HepG2 (cell line): ENCODE results near the gene IP6K1. TPM values are rescaled to one million over a fixed set of nuclear protein-coding genes. Genes with fewer than 3 reads are reported as not detected.
A peak's percentile ranks its signal among the peaks of the same experiment; 100 is the strongest.

Experiments used
- ATAC-seq: fragments of 200-7000 bp; cut with Tn5 transposase; 3 replicates; pipeline ENCODE4 v1.9.1; 2020; ENCODE audit warnings: mild to moderate bottlenecking, moderate library complexity
- BruUV-seq: library from RNA; stranded (reverse); fragments of 400-500 nt; replicated peaks from 2 replicates; lab custom pipeline; 2021; lab: Mats Ljungman, UMichigan
- CTCF ChIA-PET: fragments of 300-600 bp; formaldehyde crosslinking; extraction: SDS; loops from one replicate; lab custom pipeline; 2021; ENCODE audit warnings: low total read pairs, inconsistent platforms, low intra/inter-chr PET ratio; lab: Yijun Ruan, JAX
- POLR2A ChIA-PET: fragments of 350-600 bp; sonication (Branson Sonifier 250); formaldehyde crosslinking; loops from one replicate; lab custom pipeline; 2020; ENCODE audit warnings: antibody characterized with exemption, inconsistent platforms; lab: Yijun Ruan, JAX
- DNase-seq: peaks from one replicate; pipeline ENCODE4 v3.0.0-alpha.2; 2015; ENCODE audit warnings: low spot score
- FAIRE-seq: peaks from 3 replicates; lab custom pipeline; 2011; peaks lifted over from hg19 to GRCh38; lab: Jason Lieb, UNC
- H2AFZ ChIP-seq: one replicate; pipeline ENCODE4 v1.6.1; 2011; ENCODE audit warnings: low read length, inconsistent platforms
- H3K27ac ChIP-seq: fragments of 300-600 bp; 3 replicates; pipeline ENCODE4 v1.8.0; 2011; ENCODE audit warnings: mixed run types, mild to moderate bottlenecking, mixed read lengths, low read length, inconsistent platforms; ENCODE audit not compliant: insufficient read depth; ENCODE audit errors: extremely low read length
- H3K27me3 ChIP-seq, 2 experiments: fragments of 200-600 bp in 1 of 2; 2 replicates in 1 of 2; 3 replicates in 1 of 2; pipeline versions ENCODE4 v1.6.0 to v1.8.0; 2011; ENCODE audit warnings: low read length in 2 of 2, mild to moderate bottlenecking in 2 of 2, moderate library complexity in 2 of 2, inconsistent platforms in 1 of 2; ENCODE audit not compliant: insufficient read depth in 2 of 2, control insufficient read depth in 1 of 2
- H3K36me3 ChIP-seq, 2 experiments: fragments of 200-600 bp in 1 of 2; replicated peaks in 1 of 2; 2 replicates in 1 of 2; 3 replicates in 1 of 2; pipeline versions ENCODE4 v1.5.1 to v1.8.0; 2011; ENCODE audit warnings: low read length in 2 of 2, inconsistent platforms in 1 of 2; ENCODE audit not compliant: insufficient read depth in 2 of 2, control insufficient read depth in 1 of 2
- H3K4me1 ChIP-seq: 2 replicates; pipeline ENCODE4 v1.5.1; 2012; ENCODE audit warnings: low read length, inconsistent platforms; ENCODE audit not compliant: insufficient read depth
- H3K4me2 ChIP-seq: 2 replicates; pipeline ENCODE4 v1.6.0; 2011; ENCODE audit warnings: low read depth, low read length, inconsistent platforms
- H3K4me3 ChIP-seq, 3 experiments: fragments of 200-600 bp in 1 of 3; sonication (generic), shearing (Covaris generic) in 1 of 3; replicated peaks in 1 of 3; 2 replicates each; pipeline ENCODE4 v1.5.1; 2011 to 2016; ENCODE audit warnings: low read length in 3 of 3, inconsistent platforms in 2 of 3, low read depth in 2 of 3, mild to moderate bottlenecking in 2 of 3, control low read depth in 1 of 3, mixed read lengths in 1 of 3; ENCODE audit not compliant: insufficient read depth in 1 of 3
- H3K79me2 ChIP-seq: one replicate; pipeline ENCODE4 v1.6.1; 2011; ENCODE audit warnings: low read length, inconsistent platforms; ENCODE audit not compliant: insufficient read depth
- H3K9ac ChIP-seq: 2 replicates; pipeline ENCODE4 v1.6.0; 2011; ENCODE audit warnings: mild to moderate bottlenecking, low read depth, low read length, inconsistent platforms; ENCODE audit not compliant: insufficient read depth
- H3K9me3 ChIP-seq: 2 replicates; pipeline ENCODE4 v1.5.1; 2012; ENCODE audit warnings: mild to moderate bottlenecking, low read length
- H4K20me1 ChIP-seq: 2 replicates; pipeline ENCODE4 v1.6.0; 2011; ENCODE audit warnings: inconsistent platforms, mild to moderate bottlenecking, low read length, moderate library complexity; ENCODE audit not compliant: insufficient read depth
- CREM ChIP-seq, 2 experiments: sonication (generic) in 1 of 2; formaldehyde crosslinking in 1 of 2; IDR thresholded peaks; 2 replicates each; pipeline versions ENCODE4 v1.4.0 to v1.6.1; 2016 to 2020; ENCODE audit warnings: antibody characterized with exemption in 1 of 2, mild to moderate bottlenecking in 1 of 2, missing genetic modification reagents in 1 of 2
- LCORL ChIP-seq, 2 experiments: fragments of 450-650 bp in 1 of 2; sonication (generic) in 1 of 2; formaldehyde crosslinking in 1 of 2; IDR thresholded peaks; 2 replicates each; pipeline versions ENCODE4 v1.5.0 to v1.6.1; 2017 to 2020; ENCODE audit warnings: antibody characterized with exemption in 1 of 2, missing genetic modification reagents in 1 of 2
- MTA3 ChIP-seq: sonication (generic); formaldehyde crosslinking; IDR thresholded peaks from 2 replicates; pipeline ENCODE4 v1.4.0; 2020; ENCODE audit warnings: missing genetic modification reagents
- TRIM22 ChIP-seq: fragments of 450-650 bp; IDR thresholded peaks from 2 replicates; pipeline ENCODE4 v1.6.1; 2017
- ZNF207 ChIP-seq: fragments of 450-650 bp; IDR thresholded peaks from 2 replicates; pipeline ENCODE4 v1.6.1; 2016; ENCODE audit warnings: antibody characterized with exemption, borderline replicate concordance
- ZNF451 ChIP-seq: sonication (generic); formaldehyde crosslinking; IDR thresholded peaks from 2 replicates; pipeline ENCODE4 v1.5.0; 2020; ENCODE audit warnings: mild to moderate bottlenecking, missing genetic modification reagents
- ZNF530 ChIP-seq: sonication (generic); formaldehyde crosslinking; IDR thresholded peaks from 2 replicates; pipeline ENCODE4 v1.5.0; 2020; ENCODE audit warnings: low read depth, mild to moderate bottlenecking, missing genetic modification reagents
- ZNF557 ChIP-seq: sonication (generic); formaldehyde crosslinking; IDR thresholded peaks from 2 replicates; pipeline ENCODE4 v1.4.0; 2020; ENCODE audit warnings: missing genetic modification reagents
- ZNF800 ChIP-seq: sonication (generic); formaldehyde crosslinking; IDR thresholded peaks from 2 replicates; pipeline ENCODE4 v1.4.0; 2020; ENCODE audit warnings: missing genetic modification reagents
- ZNF883 ChIP-seq: sonication (generic); formaldehyde crosslinking; IDR thresholded peaks from 2 replicates; pipeline ENCODE4 v1.5.1; 2020; ENCODE audit warnings: mild to moderate bottlenecking, missing genetic modification reagents; ENCODE audit errors: not compliant biosample characterization
- ZNF891 ChIP-seq: sonication (generic); formaldehyde crosslinking; IDR thresholded peaks from 2 replicates; pipeline ENCODE4 v1.5.0; 2020; ENCODE audit warnings: mild to moderate bottlenecking, missing genetic modification reagents
- WGBS: methylation state at CpG from one replicate; pipeline ENCODE4 v1.1.6; 2017; ENCODE audit warnings: low lambda C conversion rate; 5-methylcytosine and 5-hydroxymethylcytosine counted together
- in situ Hi-C: cut with HindIII; loops from 2 replicates; pipeline ENCODE4 v1.10.0; 2017; ENCODE audit warnings: low pct_unique_long_range_greater_than_20kb; ENCODE audit not compliant: extremely low pct_ligation_motif_present
- intact Hi-C: fragments of 100-400 bp; cut with micrococcal nuclease; formaldehyde crosslinking; loops from one replicate; pipeline ENCODE4 v1.10.0; 2022; ENCODE audit not compliant: unreplicated experiment
- polyA plus RNA-seq, 8 experiments: library from polyadenylated mRNA; depleted of rRNA in 3 of 8; stranded (reverse) in 7 of 8; unstranded in 1 of 8; fragments of >200 nt; fragmentation: Illumina TruSeq in 4 of 8; extraction: Trizol in 4 of 8; gene quantifications; 2 replicates each; pipeline versions ENCODE4 v1.2.1 to v1.2.3, GENCODE V29; 2011 to 2016; ENCODE audit warnings: low read depth in 4 of 8, missing spikeins in 1 of 8, mixed read lengths in 1 of 8; ENCODE audit not compliant: insufficient read depth in 1 of 8
- total RNA-seq, 5 experiments: library from RNA; depleted of rRNA; stranded (reverse); fragments of >200 nt; fragmentation: Illumina TruSeq; extraction: Trizol; gene quantifications; 2 replicates each; pipeline ENCODE4 v1.2.3, GENCODE V29; 2016; ENCODE audit warnings: low read depth in 1 of 5

Gene IP6K1
- total and polyA plus RNA-seq, 2 of the 13 experiments (the other 11 are each of a cell fraction or from before 2014, with no cell fraction given): 17.7 to 29.7 TPM

GRCh38 chr3:49734752-49735151 is 51.6 kb downstream of the IP6K1 start:
- POLR2A ChIA-PET: interaction anchor here (1.1 kb wide), 1 partner anchor 52 kb away, joined by 3 read pairs; the partner anchor contains the start of gene IP6K1
- H3K79me2 ChIP-seq: no peaks in the 10 kb centered on the region
- no peak for TF ChIP-seq ZNF800
- TF ChIP-seq CREM (IDR thresholded peaks at IDR 0.05): no peak
- no peak for TF ChIP-seq CREM (CRISPR knock-in tag; IDR thresholded peaks at IDR 0.05)
- TF ChIP-seq ZNF891 (CRISPR knock-in tag): no peak
- no peak for TF ChIP-seq TRIM22
- TF ChIP-seq ZNF451 (CRISPR knock-in tag): no peak
- no peak for TF ChIP-seq ZNF530 (CRISPR knock-in tag)
- no peak for TF ChIP-seq LCORL (IDR thresholded peaks at IDR 0.05)
- TF ChIP-seq LCORL (CRISPR knock-in tag; IDR thresholded peaks at IDR 0.05): no peak
- TF ChIP-seq ZNF557 (CRISPR knock-in tag): no peak
- no peak for TF ChIP-seq ZNF883 (CRISPR knock-in tag)
- no peak for TF ChIP-seq ZNF207
- no peak for TF ChIP-seq MTA3 (CRISPR knock-in tag)
- TF ChIP-seq, all 625 proteins: peak for 0
- no TSS peak for BruUV-seq
- CTCF ChIA-PET: no interaction called here
- FAIRE-seq (no peak), ATAC-seq (peak; percentile 46; the same call in 2 of the 3 replicates), DNase-seq (no peak)
- H3K9me3 ChIP-seq: no peaks in the 10 kb centered on the region
- no peaks in the 10 kb centered on the region for H4K20me1 ChIP-seq
- intact Hi-C loops (loop anchor here (5.0 kb wide), 1 partner anchor 53 kb away; the partner anchor contains the start of gene IP6K1), in situ Hi-C loops (no loop called here)
- no peak overlapping the region for H3K27ac ChIP-seq
- no peak overlapping the region for H3K4me3 ChIP-seq
- peaks cover 20% of the 10 kb centered on the region for H3K4me1 ChIP-seq
- WGBS: 94% methylated on average over 3 of the region's 6 CpGs
- no peak overlapping the region for H3K4me2 ChIP-seq
- peaks cover 25 to 72% of the 10 kb centered on the region in 2 experiments for H3K36me3 ChIP-seq
- H3K27me3 ChIP-seq: no peaks in the 10 kb centered on the region
- H3K9ac ChIP-seq: no peak overlapping the region
- H2AFZ ChIP-seq: no peak overlapping the region
